PC-9 (cell line): Measurements from ENCODE around the gene CYP2C19.

Experiments
- EZH2 ChIP-seq: fragments of 200-600 bp; sonication (generic); IDR thresholded peaks from 2 replicates; pipeline ENCODE4 v1.8.0; 2017; ENCODE audit warnings: antibody characterized with exemption, low read depth
- TF ChIP-seq, protein P1 (sequence below): fragments of 200-600 bp; sonication (generic); conservative IDR thresholded peaks from 2 replicates; pipeline ENCODE4 v1.6.1; 2017; ENCODE audit warnings: mixed run types, antibody characterized with exemption, mild to moderate bottlenecking, moderate library complexity

DNA sequence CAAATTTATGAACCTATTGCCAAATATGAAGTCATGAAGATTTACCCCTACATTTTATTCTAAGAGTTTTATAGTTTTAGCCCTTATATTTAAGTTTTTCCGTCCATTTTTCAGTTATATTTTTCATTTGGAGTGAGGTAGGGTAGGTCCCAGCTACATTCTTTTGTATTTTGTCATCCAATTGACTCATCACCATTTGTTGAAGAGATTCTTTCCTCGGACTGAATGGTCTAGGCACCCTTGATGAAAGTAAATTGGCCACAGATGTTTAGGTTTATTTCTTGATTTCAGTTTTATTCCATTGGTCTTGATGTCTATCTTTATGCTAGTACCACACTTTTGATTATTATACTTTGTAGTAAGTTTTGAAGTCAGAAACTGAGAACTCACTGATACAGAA, 22.7 kb downstream of the CYP2C19 start:
- TF ChIP-seq, protein P1, sequence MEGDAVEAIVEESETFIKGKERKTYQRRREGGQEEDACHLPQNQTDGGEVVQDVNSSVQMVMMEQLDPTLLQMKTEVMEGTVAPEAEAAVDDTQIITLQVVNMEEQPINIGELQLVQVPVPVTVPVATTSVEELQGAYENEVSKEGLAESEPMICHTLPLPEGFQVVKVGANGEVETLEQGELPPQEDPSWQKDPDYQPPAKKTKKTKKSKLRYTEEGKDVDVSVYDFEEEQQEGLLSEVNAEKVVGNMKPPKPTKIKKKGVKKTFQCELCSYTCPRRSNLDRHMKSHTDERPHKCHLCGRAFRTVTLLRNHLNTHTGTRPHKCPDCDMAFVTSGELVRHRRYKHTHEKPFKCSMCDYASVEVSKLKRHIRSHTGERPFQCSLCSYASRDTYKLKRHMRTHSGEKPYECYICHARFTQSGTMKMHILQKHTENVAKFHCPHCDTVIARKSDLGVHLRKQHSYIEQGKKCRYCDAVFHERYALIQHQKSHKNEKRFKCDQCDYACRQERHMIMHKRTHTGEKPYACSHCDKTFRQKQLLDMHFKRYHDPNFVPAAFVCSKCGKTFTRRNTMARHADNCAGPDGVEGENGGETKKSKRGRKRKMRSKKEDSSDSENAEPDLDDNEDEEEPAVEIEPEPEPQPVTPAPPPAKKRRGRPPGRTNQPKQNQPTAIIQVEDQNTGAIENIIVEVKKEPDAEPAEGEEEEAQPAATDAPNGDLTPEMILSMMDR: no peak
- no peak for TF ChIP-seq EZH2
